K562 (cell line): ENCODE results near the gene RDH5.
"Not testable (repeated sequence)": the region's sequence is repeated elsewhere in the genome, so short reads cannot be mapped to it uniquely, and the experiment has no call there.

ENCODE experiments used
- CC2D1A ChIP-seq: fragments of 450-650 bp; IDR thresholded peaks from 2 replicates; pipeline ENCODE4 v1.6.1; 2017; ENCODE audit warnings: mild to moderate bottlenecking
- IRF2 ChIP-seq: sonication (generic); formaldehyde crosslinking; IDR thresholded peaks from 2 replicates; pipeline ENCODE4 v1.8.1; 2022; ENCODE audit warnings: mild to moderate bottlenecking, missing genetic modification reagents

GRCh38 chr12:55758575-55758974 lies 38.4 kb downstream of the RDH5 start:
- not testable (repeated sequence) for TF ChIP-seq CC2D1A, IRF2
